Keratinocyte (primary cell): ENCODE measurements around the gene ELK3.

Source experiments
- EZH2 ChIP-seq: IDR thresholded peaks from one replicate; pipeline ENCODE4 v1.6.1; 2012; ENCODE audit warnings: inconsistent platforms, mild to moderate bottlenecking, low read length, moderate library complexity
- TF ChIP-seq, protein P1 (sequence below), 3 experiments: IDR thresholded peaks in 1 of 3; conservative IDR thresholded peaks in 1 of 3; optimal IDR thresholded peaks in 1 of 3; 2 replicates in 2 of 3; 3 replicates in 1 of 3; pipeline versions ENCODE3 to v1.5.1; 2011; ENCODE audit warnings: low read length in 3 of 3, mild to moderate bottlenecking in 3 of 3, moderate library complexity in 2 of 3, control low read depth in 1 of 3, inconsistent platforms in 1 of 3; ENCODE audit not compliant: insufficient read depth in 2 of 3; ENCODE audit errors: extremely low read depth in 1 of 3

DNA sequence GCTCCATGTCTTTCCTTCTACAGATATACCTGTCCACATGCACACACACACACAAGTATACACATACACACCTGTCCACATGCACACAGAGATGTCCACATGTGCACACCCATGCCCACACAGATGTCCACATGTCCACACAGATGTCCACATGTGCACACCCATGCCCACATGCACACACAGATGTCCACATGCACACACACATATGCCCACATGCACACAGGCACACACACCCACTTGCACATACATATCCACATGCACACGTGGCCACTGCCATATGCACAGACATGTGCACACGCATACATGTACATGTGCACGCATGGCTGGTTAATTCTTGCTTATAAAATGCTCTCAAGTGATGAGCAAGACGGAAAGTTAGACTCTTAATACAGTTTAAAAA, 32.2 kb downstream of the ELK3 start:
- no peak for TF ChIP-seq EZH2
- TF ChIP-seq, protein P1, sequence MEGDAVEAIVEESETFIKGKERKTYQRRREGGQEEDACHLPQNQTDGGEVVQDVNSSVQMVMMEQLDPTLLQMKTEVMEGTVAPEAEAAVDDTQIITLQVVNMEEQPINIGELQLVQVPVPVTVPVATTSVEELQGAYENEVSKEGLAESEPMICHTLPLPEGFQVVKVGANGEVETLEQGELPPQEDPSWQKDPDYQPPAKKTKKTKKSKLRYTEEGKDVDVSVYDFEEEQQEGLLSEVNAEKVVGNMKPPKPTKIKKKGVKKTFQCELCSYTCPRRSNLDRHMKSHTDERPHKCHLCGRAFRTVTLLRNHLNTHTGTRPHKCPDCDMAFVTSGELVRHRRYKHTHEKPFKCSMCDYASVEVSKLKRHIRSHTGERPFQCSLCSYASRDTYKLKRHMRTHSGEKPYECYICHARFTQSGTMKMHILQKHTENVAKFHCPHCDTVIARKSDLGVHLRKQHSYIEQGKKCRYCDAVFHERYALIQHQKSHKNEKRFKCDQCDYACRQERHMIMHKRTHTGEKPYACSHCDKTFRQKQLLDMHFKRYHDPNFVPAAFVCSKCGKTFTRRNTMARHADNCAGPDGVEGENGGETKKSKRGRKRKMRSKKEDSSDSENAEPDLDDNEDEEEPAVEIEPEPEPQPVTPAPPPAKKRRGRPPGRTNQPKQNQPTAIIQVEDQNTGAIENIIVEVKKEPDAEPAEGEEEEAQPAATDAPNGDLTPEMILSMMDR (optimal IDR thresholded peaks at IDR 0.05 in 1 of 3, IDR thresholded peaks at IDR 0.05 in 1 of 3, conservative IDR thresholded peaks at IDR 0.05 in 1 of 3; ENCODE audit: extremely low read depth in 1 of 3, insufficient read depth in 2 of 3, low read length in 3 of 3), result no peak
